NCI-H82 (cell line): ENCODE data around the gene ZSCAN32.

Experiments used
- DNase-seq: peaks from one replicate; lab custom pipeline; 2025; lab: John Stamatoyannopoulos, UW

Gene ZSCAN32

DNA sequence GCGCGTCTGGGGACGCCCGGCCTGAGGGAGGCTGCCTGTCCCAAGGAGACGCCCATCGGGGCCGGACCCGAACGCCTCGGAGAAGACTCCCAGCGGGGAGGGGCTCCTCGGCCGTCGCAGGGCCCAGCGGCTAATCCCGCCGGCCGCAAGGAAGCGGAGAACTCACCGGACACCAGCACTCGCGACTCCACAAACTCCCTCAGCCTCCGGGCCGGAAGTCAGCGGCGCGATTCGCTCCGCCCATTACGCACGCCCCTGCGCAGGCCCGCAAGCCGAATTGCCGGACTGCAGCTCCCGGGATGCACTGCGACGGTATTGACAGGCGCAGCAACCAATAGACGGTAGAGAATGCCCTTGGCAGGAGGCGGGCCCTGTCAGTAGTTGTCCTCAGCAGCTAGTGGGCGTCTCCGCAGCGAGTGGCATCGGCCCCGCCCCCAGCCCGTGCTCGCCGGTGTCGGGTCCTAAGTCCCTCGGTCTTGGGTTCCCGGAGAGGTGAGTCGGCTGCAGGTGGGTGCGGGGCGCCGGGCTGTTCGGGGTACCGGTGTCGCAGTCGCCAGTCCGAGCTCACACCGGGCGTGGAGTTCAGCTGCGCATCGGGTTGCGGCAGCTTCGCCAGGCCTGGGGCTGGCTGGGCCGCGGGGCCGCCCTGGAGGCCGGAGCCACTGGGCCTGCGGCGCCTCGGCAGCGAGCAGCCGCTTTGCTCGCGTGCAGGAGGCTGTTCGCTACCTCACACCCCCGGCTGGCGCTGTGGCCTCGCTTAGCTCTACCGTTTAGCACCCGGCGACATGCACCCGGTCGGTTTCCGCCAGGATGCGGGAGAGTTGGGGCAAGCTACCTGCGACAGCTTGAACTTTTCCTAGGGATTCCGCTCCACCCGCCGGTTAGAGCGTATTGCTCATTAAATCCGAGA is at the start of gene ZSCAN32, which contains the start of gene ZNF174:
Gene ZSCAN32, minus strand, starts transcription at position 226 of the 910 bp plus-strand sequence. CDS start 3,447 bp downstream, outside the sequence.
Gene ZNF174, plus strand, starts transcription at position 437 of the 910 bp plus-strand sequence. CDS start 790 bp downstream, outside the sequence.
- DNase-seq, result peak; percentile 99

DNA sequence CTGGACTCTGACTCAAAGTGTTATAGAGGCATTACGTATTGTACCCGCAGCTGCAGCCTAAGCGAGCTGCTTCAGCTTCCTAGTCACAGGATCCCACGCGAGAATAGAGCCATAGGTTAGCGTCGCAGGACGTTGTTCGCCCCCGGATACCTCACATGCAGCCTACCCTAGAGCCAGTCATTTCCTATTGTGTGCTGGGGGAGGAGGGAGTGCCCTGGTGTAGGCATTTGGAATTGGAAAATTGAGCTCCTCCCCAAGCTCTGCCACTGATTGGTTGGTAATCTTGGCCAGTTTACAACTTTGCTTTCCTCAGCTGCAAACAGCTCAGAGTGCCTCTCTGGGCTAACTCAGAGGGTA is 43.2 kb upstream of the ZSCAN32 start:
- DNase-seq, result peak; percentile 38

DNA sequence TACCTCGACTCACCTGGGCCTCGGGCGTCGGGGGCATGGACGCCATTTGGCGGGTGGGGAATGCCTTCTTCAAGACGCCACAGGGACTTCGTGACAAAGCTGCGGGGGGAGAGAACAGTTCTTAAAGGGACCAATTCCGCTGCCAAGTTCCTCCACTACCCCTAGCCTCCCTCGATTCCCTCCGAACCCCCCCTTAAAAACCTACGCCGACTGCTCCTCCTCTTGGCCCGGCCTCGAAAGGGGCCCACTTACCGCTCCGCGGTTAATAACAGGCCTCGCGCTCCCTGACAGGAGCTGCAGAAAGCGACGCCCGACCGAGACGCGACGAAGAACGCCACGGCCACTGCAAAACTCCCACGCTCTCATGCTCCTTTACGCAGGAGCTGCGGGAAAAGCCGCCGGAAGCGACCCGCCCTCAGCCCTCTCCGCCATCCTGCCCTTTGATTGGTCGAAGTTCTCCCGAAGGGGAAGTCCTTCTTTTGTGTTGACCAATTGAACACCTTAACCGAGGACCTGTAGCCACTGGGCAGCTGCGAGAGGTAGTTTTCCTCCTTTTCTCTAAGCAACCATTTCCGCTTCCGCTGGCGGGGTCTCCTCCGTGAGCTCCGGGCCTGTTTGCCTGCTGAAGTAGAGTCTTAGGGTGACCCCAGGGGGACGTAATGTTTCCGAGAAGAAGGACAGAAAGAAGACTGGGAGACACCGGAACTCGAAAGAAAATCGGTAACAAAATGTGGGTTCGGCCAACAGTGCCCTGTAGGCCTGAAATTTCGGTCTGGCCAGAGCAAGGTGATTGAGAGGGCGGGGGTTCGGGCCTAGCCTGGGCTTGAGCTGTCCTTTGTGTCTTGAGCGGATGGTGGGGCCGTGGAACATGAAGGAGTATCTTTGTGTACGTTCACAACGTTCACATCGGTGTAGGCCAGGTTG is 42.6 kb upstream of the ZSCAN32 start, which contains the start of the genes NAA60 and ZNF597:
Gene NAA60, plus strand, starts transcription at position 573 of the 924 bp plus-strand sequence. CDS start 32,548 bp downstream, outside the sequence.
Gene ZNF597, minus strand, starts transcription at position 397 of the 924 bp plus-strand sequence. Its CDS starts 351 bp downstream, at position 46.
- peak; percentile 98 for DNase-seq

DNA sequence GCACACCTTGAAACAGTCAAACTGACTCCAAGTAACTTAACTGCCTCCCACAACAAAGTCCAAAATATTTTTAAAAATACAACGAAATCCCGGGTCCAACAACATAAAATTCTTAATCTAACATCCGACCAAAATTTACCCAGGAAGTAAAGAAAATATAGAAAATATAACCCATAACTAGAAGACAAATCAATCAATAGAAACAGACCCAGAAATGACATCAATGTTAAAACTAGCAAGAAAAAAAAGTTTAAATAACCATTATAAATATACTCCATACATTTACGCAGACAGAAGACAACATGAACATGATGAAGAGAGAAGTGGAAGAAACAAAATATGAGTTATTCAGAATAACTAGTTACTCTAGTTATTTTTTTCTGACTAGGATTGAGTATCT is 38.8 kb upstream of the ZSCAN32 start:
- no peak for DNase-seq

DNA sequence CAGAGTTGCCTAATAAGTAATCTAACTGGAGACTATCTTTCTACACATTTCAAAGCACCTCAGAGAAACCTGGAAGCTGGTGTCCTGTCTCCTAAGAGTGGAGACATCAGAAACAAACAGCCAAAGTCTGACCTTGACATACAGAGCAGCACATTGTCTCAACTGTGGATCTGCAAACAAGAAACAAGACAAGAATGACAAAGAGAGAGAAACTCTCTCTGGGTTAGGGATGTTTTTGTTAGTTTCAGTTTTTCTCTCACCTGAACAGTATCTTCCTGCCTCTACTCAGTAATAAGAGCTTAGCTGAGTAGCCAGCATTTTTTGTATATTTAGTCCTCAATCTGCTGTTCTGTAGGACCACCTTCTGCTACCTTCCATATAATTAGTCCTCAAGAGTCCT is 33.6 kb upstream of the ZSCAN32 start:
- no peak for DNase-seq

DNA sequence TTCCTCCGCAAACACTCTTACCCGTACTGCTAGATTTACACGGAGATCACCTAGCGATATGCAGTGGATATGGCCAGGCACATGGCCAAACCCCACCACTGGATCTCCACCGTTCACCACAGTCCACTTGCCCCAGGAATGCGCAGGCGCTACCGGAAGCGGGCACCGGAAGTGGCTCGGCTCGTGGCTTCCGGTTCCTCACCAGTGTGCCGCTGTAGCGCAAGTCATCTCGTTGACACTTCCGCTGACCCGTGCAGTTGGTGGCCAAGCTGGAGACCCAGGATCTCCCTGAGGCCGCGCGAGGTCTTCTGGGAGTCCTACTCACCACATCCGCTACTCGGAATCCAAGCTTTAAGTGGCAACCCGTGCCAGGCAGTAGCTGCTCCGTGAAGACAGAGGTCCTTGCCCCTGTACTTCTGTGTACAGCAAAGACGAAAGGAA is 31.0 kb upstream of the ZSCAN32 start:
- no peak for DNase-seq

DNA sequence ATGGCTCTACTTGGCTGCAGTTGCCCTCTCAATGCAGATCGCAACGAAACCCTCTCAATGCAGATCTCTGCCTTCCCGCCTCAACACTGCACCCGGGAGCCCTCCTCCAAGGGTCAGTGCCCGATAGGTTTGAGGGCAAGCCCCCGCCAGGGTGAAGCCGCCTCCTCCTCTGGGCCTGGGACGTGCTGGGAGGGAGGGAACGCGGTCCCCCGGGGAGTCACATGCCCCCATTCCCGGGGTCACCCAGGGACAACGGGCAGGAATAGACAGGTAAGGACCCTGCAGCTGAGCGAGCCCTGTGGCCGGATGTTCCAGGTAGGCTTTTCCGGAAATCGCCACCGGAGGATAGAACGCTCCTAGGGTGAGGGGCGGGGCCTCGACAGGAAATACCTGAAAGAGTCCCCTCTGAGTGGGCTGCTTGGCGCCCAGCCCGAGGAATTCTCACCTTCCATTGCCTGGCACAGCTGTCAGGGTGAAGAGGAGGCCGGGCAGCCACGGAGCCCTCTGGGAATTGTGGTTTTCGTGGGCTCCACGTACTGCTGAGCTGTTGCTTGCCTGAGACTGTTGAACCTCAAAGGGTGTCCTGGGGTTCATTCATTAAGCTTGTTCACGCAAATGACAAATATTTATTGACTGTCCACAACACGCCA is 13.1 kb upstream of the ZSCAN32 start:
- peak; percentile 59 for DNase-seq

DNA sequence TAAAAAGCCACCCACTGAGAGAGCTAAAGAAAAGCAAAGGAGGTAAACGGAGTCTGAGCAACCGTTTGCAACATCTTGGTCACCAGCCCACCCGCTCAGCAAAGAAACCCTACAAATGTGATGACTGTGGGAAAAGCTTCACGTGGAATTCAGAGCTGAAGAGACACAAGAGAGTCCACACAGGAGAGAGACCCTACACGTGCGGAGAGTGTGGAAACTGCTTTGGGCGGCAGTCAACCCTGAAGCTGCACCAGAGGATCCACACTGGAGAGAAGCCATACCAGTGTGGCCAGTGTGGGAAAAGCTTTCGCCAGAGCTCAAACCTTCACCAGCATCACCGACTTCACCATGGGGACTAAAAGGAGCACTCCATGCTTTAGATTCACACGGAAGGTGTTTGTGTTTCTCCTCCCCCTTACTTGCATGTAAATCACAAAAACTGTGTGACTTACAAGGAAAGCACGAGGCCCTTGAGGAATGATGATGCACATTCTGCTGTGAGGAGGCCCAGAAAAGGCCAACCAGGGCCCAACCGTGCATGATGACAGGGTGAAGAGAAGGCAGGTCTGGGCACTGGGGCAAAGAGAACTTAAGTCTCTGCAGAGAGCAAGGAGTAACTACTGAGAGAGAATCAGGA is 7.9 kb upstream of the ZSCAN32 start:
- DNase-seq, result no peak

DNA sequence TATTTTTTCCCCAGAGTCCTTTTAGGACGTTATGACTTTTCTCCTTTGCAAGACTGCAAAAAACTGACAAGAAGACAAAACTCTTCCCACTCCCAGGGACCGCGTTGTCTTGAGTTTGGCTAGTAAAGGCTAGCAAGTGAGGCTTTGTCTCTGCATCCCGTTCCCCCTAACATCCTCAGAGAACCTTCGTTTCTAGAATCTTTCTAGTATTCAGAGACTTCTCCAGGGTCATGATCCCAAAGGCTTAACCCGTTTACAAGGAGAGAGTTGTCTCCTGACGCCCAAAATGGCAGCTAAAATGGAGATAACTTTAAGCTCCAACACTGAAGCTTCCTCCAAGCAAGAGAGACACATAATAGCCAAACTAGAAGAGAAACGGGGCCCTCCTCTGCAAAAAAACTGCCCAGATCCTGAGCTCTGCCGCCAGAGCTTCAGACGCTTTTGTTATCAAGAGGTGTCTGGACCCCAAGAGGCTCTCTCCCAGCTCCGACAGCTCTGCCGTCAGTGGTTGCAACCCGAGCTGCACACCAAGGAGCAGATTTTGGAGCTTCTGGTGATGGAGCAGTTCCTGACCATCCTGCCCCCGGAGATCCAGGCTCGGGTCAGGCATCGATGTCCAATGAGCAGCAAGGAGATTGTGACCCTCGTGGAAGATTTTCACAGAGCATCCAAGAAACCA is 1.1 kb upstream of the ZSCAN32 start:
- DNase-seq, result peak; percentile 37

DNA sequence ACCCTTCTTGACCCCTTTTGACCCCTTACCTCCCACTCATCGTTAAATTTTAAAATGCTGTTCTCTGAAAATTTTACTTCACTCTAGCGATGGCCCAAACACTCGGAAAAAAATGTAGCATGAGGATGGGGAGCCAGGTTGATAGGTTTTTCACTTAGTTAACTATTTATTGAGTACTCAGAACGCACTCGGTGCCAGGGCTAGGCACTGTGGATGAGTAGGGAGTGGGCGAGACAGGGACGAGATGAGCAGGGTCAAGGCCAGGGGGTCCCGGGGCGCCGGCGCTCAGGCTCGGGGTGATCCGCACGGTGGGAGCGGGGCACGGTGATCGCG is 392 bp downstream of the ZSCAN32 start:
- no peak for DNase-seq

DNA sequence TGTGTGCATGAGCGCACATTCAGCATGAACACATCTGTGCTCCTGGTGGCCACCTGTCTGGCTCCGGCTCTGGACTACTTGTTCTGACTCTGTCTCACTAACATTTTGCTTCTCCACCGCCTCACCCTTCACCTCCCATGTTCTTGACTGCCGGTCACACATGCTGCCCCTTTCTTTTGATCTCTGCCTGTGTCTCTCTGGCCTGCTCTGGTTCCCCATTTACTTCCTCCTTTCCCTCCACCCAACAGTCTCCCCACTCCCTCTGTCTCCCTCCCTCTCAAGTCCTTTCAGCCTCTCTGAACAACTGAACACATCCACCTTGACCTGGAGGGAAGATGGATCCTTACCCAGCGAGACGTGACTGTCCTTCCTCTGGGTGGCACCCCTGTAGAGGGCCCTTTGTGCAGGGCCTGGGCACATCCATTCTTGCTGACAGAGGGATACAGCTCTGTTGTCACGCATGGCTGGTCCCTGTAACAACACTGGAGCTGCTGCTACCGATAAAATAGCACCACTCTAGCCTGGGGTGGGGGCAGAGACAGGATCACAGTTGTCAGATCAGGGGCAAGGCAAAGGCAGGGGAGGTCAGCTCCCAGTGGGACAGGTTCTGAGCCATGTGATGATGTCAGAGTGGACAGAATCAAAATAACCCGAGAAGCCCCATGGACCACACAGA is 11.0 kb downstream of the ZSCAN32 start:
- no peak for DNase-seq

DNA sequence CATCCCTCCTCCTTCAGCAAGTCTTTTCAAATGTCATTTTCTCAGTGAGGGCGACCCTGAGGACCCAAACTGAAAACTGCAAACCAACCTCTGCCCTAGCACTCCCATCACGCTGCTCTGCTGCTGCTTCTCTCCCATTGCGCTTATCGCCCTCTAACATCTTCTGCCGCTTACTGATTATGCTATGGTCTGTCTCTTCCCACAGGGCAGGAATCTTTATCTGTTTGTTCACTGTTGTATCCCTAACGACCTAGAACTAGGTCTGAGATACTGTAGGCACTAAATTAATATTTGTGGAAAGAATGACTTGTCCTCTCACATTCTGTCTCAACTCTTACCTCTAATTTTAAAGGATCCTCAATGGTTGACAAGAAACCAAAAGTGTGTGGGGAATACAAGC is 12.5 kb downstream of the ZSCAN32 start:
- DNase-seq, result no peak

DNA sequence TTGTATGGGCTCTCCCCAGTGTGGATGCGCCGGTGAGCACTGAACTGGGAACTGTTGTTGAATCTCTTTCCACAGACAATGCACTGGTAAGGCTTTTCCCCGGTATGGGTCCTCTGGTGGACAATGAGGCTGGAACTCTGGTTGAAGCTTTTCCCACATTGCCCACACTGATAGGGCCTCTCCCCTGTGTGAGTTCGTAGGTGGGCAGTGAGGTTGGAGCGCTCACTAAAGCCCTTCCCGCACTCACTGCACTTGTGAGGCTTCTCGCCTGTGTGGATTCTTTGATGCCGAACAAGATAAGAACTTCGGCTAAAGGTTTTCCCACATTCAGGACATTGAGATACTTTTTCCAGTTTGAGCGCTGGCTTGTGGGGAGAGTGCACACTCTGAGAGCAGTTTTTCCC is 17.8 kb downstream of the ZSCAN32 start:
- no peak for DNase-seq

DNA sequence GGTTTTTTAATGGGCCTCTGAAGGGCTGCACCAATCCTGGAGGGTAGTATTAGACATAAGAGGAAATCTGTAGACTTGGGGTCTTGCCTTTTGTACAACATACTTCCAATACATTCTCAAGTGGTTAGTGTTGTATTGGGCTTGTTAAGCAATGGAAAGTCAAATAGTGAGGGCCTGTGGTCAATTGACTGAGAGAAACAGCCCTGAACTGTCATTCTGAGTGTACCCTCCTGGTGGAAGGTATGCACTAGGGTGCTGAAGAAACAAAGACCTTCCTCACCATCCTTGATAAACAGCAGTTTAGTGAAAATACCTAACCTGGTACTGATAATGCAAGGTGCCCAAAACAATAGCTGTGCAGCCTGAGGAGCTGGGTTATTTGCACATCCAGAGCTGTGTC is 22.9 kb downstream of the ZSCAN32 start:
- no peak for DNase-seq

DNA sequence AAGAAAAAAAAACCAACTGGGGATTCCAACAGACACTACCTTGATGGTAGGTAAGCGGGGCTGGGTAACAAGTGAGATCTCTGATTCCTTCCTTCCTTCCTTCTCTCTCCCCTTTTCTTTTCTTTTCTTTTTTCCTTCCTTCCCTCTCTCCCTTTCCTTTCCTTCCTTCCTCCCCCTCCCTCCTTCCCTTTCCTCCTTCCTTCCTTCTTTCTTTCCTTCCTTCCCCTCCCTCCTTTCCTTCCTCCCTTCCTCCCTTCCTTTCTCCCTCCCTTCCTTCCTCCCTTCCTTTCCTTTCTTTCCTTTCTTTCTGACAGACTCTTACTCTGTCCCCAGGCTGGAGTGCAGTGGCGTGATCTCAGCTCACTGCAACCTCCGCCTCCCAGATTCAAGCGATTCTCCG is 25.1 kb downstream of the ZSCAN32 start:
- DNase-seq, result no peak

DNA sequence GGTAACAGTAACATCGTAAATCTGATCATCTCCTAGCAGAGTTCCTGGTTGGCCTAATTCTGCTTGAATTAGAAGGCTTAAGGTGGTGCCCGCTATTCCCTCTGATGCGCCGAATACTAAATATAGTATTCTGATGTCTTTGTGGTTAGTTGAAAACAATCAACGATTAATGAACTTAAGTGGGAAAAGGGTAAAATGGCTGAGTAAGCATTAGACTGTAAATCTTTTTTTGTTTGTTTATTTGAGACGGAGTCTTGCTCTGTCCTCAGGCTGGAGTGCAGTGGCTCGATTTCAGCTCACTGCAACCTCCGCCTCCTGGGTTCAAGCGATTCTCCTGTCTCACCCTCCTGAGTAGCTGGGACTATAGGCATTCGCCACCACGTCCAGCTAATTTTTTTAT is 31.7 kb downstream of the ZSCAN32 start:
- DNase-seq, result no peak

DNA sequence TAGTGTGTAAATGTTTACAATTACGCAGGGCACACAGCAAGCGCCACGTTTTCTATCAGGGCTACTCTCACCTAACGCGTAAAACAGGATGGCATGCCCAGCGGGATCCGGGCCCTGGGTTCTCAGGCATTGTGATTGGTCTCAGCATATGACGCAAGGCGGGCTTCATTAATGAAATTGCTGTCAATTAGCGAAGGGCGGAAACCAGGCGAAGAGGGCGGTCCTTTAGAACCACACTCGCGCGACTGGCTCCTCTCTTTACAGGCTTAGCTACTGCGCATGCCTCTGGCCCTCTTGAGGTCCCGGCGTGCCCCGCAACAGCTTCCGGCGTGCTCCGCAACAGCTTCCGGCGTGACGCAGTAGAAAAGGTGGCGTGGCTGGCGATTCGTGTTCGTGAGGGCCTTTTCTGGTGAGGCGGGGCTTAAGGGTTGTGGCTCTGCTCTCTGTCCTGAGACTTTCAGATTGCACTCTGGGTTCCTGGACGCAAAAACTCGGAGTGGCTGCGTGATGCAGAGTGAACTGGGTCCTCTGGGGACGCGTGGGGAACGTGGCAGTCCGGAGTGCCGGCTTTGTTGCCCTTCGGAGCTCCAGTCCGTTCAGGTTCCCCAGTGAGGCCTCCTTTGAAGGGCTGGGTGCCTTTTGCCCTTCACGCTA is 35.9 kb downstream of the ZSCAN32 start:
- no peak for DNase-seq

DNA sequence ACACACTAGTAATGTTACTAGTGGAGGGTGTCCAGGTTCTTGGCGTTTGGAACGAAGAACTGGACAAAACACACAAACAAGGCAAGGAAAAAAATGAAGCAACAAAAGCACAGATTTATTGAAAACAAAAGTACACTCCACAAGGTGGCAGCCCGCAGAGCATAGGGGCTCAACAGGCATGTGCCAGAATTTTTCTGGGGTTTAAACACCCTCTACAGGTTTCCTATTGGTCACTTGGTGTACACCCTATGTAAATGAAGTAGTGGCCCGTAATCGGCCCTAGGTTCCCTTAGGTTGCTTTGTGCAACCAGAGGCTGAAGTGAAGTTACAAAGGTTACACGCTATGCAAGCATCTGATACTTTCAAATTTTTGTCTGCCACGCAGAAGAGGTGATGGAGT is 37.0 kb downstream of the ZSCAN32 start:
- peak; percentile 33 for DNase-seq

DNA sequence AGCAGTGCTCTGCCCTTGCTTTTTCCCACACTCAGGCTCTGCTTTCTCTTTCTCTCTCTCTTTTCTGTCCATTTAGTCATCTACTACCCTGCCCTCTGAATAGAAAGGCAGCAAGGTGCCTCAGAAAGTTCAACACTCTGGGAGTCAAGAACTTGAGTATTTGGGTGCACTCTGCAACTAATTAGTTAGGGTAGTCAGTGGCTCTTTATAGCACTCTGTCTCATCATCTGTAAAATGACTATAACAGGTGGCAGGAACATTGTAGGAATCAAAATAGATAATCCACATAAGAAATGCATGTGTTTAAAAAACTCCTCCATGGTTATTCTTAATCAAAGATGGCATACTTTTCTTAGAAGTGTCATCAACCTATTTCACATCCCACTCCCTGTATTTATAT is 37.9 kb downstream of the ZSCAN32 start:
- DNase-seq, result no peak

DNA sequence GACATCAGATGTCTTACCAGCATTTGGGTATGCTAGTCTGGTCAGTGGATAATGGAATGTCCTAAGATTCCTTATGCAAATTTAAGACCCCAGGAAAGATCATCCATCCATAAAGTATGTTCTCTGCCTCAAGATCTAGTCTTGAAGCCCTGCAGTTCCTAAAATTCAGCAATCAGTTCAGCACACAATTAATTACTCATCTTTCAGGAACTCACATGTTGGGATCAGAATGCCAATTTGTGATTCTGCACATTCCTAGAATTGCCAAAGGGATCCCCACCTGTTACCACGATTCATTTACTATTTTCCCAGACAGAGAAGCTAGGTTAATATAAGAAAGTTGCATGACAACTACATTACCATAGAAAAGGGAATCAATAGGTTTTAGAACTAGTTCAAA is 41.9 kb downstream of the ZSCAN32 start:
- no peak for DNase-seq
